ENCODE results near the gene SCAF8. TPM values are rescaled to one million over a fixed set of nuclear protein-coding genes. Genes with fewer than 3 reads are reported as not detected.

The SCAF8 gene
- total and polyA plus RNA-seq, 9 donors: 21.9 to 66.1 (median 54.3) TPM

DNA sequence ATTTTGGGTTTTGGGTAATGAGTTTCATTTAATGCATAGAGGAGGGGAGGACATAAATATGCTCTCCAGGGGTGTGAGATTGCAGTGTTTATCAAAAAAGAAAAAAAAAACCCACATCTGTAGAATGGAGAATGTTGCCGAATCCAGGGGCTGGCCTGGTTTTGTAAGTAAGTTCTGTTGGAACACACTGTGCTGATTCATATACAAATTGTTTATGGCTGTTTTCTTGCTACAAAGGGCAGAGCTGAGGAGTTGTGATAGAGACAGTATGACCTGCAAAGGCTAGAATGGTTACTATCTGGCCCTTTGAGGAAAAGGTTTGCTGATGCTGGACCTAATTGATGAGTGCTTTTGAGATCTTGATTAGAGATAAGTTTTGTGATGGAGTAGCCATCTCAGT is 30.4 kb downstream of the SCAF8 start:
- TF ChIP-seq CTCF (IDR thresholded peaks at IDR 0.05) (no peak), POLR2A (IDR thresholded peaks at IDR 0.05) (no peak), EP300 (IDR thresholded peaks at IDR 0.05) (no peak)
- WGBS, 3 donors: 48 to 65% (median 55%) methylated on average over 1 of the region's 1 CpG
- intact Hi-C loops (cut with DNase I): loop anchor here in 1 of 4 donors (5.0 kb wide), 1 partner anchor 1554 kb away; no protein-coding TSS in a partner anchor

GRCh38 chr6:154765273-154765672 is 32.1 kb downstream of the SCAF8 start:
- DNase-seq: no peak
- WGBS, 3 donors: 29 to 43% (median 29%) methylated on average over 1 of the region's 1 CpG
- Histone ChIP-seq H3K9me3 (no peaks in the 10 kb centered on the region), H3K36me3 (no peaks in the 10 kb centered on the region), H3K4me1 (ENCODE audit: insufficient read depth) (peaks cover 10% of the 10 kb centered on the region), H3K4me3 (no peak overlapping the region), H3K27ac (no peak overlapping the region), H3K27me3 (no peaks in the 10 kb centered on the region)
- TF ChIP-seq POLR2A (IDR thresholded peaks at IDR 0.05) (no peak), EP300 (IDR thresholded peaks at IDR 0.05) (no peak), CTCF (IDR thresholded peaks at IDR 0.05) (no peak)
- intact Hi-C loops (cut with DNase I): no loop called here

More for the DNA sequence above, 30.4 kb downstream of the SCAF8 start:
- Histone ChIP-seq H3K4me3 (no peak overlapping the region), H3K9me3 (no peaks in the 10 kb centered on the region), H3K27ac (no peak overlapping the region), H3K36me3 (no peaks in the 10 kb centered on the region), H3K27me3 (no peaks in the 10 kb centered on the region), H3K4me1 (ENCODE audit: insufficient read depth) (peaks cover 8% of the 10 kb centered on the region)
- DNase-seq: no peak

- DNase-seq: no peak
- no peak for TF ChIP-seq EP300 (IDR thresholded peaks at IDR 0.05)
- TF ChIP-seq POLR2A (IDR thresholded peaks at IDR 0.05): no peak
- no peak for TF ChIP-seq CTCF (IDR thresholded peaks at IDR 0.05)
- intact Hi-C loops (cut with DNase I): no loop called here
- Histone ChIP-seq H3K36me3 (no peaks in the 10 kb centered on the region), H3K4me1 (ENCODE audit: insufficient read depth) (peaks cover 10% of the 10 kb centered on the region), H3K9me3 (no peaks in the 10 kb centered on the region), H3K27me3 (no peaks in the 10 kb centered on the region), H3K4me3 (no peak overlapping the region), H3K27ac (no peak overlapping the region)
- 42 to 50% (median 46%) methylated on average over 3 of the region's 3 CpGs for WGBS, 3 donors
These were observed 33.1 kb downstream of the SCAF8 start for GRCh38 chr6:154766288-154766687.

GRCh38 chr6:154767003-154767723 is 33.9 kb downstream of the SCAF8 start:
- no peaks in the 10 kb centered on the region for H3K27me3 ChIP-seq
- H3K36me3 ChIP-seq: no peaks in the 10 kb centered on the region
- peaks cover 10% of the 10 kb centered on the region for H3K4me1 ChIP-seq (ENCODE audit: insufficient read depth)
- DNase-seq: no peak
- no peak overlapping the region for H3K27ac ChIP-seq
- 67 to 77% (median 69%) methylated on average over 3 of the region's 3 CpGs for WGBS, 3 donors
- TF ChIP-seq EP300 (IDR thresholded peaks at IDR 0.05): no peak
- no peak for TF ChIP-seq POLR2A (IDR thresholded peaks at IDR 0.05)
- TF ChIP-seq CTCF (IDR thresholded peaks at IDR 0.05): no peak
- intact Hi-C loops (cut with DNase I): no loop called here
- H3K4me3 ChIP-seq: no peak overlapping the region
- no peaks in the 10 kb centered on the region for H3K9me3 ChIP-seq

Data from ovary (tissue), 9 donors.